Tibial artery (tissue), 4 donors: ENCODE results near the gene ARHGAP45.
"Not testable (repeated sequence)": the region's sequence is repeated elsewhere in the genome, so short reads cannot be mapped to it uniquely, and the experiment has no call there.

Source experiments
- DNase-seq, 2 donors: peaks; one replicate each; pipeline ENCODE4 v3.0.0-alpha.2; 2019
- H3K27ac ChIP-seq, 2 donors: fragments of 200-600 bp; sonication (generic) in 1 of 2; 1 replicate in 1 of 2; 2 replicates in 1 of 2; pipeline ENCODE4 v1.5.1; 2018 to 2019; ENCODE audit warnings: mild to moderate bottlenecking in 1 of 2
- H3K27me3 ChIP-seq, 2 donors: fragments of 200-600 bp; sonication (generic) in 1 of 2; one replicate each; pipeline versions ENCODE4 v1.5.1 to v1.6.0; 2016 to 2019
- H3K36me3 ChIP-seq, 3 donors: fragments of 200-600 bp; sonication (generic) in 2 of 3; one replicate each; pipeline ENCODE4 v1.5.1; 2016 to 2019; ENCODE audit warnings: mild to moderate bottlenecking in 2 of 3
- H3K4me1 ChIP-seq, 4 donors: fragments of 200-600 bp; sonication (generic) in 2 of 4; 1 replicate in 3 of 4; 2 replicates in 1 of 4; pipeline ENCODE4 v1.5.1; 2016 to 2019
- H3K4me3 ChIP-seq, 2 donors: fragments of 200-600 bp; sonication (generic) in 1 of 2; 1 replicate in 1 of 2; 2 replicates in 1 of 2; pipeline ENCODE4 v1.5.1; 2018 to 2019; ENCODE audit warnings: mild to moderate bottlenecking in 2 of 2
- H3K9me3 ChIP-seq, 3 donors: fragments of 200-600 bp; sonication (generic) in 1 of 3; one replicate each; pipeline ENCODE4 v1.5.1; 2016 to 2019
- intact Hi-C: fragments of 100-400 bp; cut with DNase I; formaldehyde crosslinking; loops from one replicate; pipeline ENCODE4 v1.15.0; 2023; ENCODE audit warnings: low total_unique reads
- TF ChIP-seq, protein P1 (sequence below), 2 experiments: fragments of 200-600 bp in 1 of 2; fragments of 450-650 bp in 1 of 2; IDR thresholded peaks; one replicate each; pipeline ENCODE4 v1.5.1; 2017 to 2019; ENCODE audit warnings: antibody characterized with exemption in 2 of 2, mild to moderate bottlenecking in 1 of 2, moderate library complexity in 1 of 2

The ARHGAP45 gene

DNA sequence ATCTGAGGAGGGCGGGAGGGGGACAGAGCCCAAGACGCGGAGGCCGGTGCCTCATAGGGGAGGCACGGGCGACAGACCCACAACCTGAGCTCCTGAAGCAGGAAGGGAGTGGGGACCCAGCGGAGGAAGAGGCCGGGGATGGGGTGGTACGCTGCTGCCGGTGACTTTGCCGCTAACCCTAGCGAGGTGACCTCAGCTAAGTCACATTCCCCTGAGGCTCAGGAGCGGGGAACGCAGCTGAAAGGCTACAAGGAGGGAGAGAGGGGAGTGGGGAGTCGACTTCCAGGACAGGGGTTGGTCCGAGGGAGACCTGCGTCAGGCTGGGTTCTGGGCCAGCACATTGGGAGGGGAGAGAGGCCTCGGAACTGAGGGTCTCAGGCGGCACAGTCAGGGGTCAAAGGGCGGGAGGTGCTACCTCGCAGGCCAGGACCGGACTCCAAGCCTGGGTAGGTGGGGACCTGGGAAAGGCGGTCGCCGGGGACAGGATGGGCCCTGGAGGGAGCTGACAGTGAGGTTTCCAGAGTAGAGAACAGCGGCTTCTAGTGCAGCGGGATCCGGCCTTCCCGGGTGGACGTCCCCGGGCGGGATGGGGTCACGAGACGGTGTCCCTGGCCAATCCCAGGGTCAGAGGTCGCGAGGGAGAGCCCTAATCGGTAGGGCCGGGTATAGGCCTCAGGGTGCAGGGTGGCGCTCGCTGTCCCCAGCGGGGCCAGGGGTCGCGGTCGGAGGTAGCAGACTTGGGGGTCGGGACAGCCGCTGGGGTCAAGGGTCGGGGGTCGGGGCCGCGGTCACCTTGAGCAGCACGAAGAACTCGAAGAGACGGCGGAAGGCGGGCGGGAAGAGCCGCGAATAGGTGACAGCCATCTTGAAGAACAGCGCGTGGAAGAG lies 46.7 kb upstream of the ARHGAP45 start:
- Histone ChIP-seq H3K9me3 (no peaks in the 10 kb centered on the region), H3K27me3 (no peaks in the 10 kb centered on the region), H3K4me3 (peak overlapping the region; percentile 91 to 96), H3K4me1 (peaks cover 12 to 82% (median 63%) of the 10 kb centered on the region in 4 donors), H3K27ac (peak overlapping the region; percentile 91), H3K36me3 (peaks cover 0 to 7% (median 0%) of the 10 kb centered on the region in 3 donors)
- TF ChIP-seq, protein P1, sequence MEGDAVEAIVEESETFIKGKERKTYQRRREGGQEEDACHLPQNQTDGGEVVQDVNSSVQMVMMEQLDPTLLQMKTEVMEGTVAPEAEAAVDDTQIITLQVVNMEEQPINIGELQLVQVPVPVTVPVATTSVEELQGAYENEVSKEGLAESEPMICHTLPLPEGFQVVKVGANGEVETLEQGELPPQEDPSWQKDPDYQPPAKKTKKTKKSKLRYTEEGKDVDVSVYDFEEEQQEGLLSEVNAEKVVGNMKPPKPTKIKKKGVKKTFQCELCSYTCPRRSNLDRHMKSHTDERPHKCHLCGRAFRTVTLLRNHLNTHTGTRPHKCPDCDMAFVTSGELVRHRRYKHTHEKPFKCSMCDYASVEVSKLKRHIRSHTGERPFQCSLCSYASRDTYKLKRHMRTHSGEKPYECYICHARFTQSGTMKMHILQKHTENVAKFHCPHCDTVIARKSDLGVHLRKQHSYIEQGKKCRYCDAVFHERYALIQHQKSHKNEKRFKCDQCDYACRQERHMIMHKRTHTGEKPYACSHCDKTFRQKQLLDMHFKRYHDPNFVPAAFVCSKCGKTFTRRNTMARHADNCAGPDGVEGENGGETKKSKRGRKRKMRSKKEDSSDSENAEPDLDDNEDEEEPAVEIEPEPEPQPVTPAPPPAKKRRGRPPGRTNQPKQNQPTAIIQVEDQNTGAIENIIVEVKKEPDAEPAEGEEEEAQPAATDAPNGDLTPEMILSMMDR (IDR thresholded peaks at IDR 0.05): no peak
- no peak for DNase-seq
- intact Hi-C loops: loop anchor here (5.0 to 10.0 kb wide), 2 partner anchors 82 to 155 kb away; partner anchors contain the start of genes GPX4 and SBNO2

- H3K4me3 ChIP-seq: peak within 1 kb of the TSS; percentile 91 to 96
- peak within 1 kb of the TSS; percentile 91 for H3K27ac ChIP-seq
- peaks cover 0 to 7% (median 0%) of the 10 kb centered on the region in 3 donors for H3K36me3 ChIP-seq
- peak; percentile 98 to 99 for DNase-seq
- no peaks in the 10 kb centered on the region for H3K27me3 ChIP-seq
- no peaks in the 10 kb centered on the region for H3K9me3 ChIP-seq
- intact Hi-C loops: loop anchor here (5.0 kb wide), 1 partner anchor 81 kb away; the partner anchor contains the start of gene GPX4
- H3K4me1 ChIP-seq: peaks cover 12 to 82% (median 60%) of the 10 kb centered on the region in 4 donors
- TF ChIP-seq, protein P1 (IDR thresholded peaks at IDR 0.05): peak in 1 of 2 experiments; percentile 21
Observed at GRCh38 chr19:1020868-1021425, 46.0 kb upstream of the ARHGAP45 start, which contains the start of gene TMEM259. TSS of gene TMEM259 (minus strand) at chr19:1021123. CDS start at chr19:1020996, 127 bp downstream.

GRCh38 chr19:1023883-1024188 lies 43.1 kb upstream of the ARHGAP45 start:
- peaks cover 9 to 59% (median 38%) of the 10 kb centered on the region in 4 donors for H3K4me1 ChIP-seq
- H3K4me3 ChIP-seq, DNase-seq, H3K36me3 ChIP-seq, H3K27me3 ChIP-seq, H3K9me3 ChIP-seq: not testable (repeated sequence)
- intact Hi-C loops: loop anchor here (5.0 kb wide), 1 partner anchor 78 kb away; the partner anchor contains the start of gene GPX4
- peak overlapping the region in 1 of 2 donors; percentile 91 for H3K27ac ChIP-seq

DNA sequence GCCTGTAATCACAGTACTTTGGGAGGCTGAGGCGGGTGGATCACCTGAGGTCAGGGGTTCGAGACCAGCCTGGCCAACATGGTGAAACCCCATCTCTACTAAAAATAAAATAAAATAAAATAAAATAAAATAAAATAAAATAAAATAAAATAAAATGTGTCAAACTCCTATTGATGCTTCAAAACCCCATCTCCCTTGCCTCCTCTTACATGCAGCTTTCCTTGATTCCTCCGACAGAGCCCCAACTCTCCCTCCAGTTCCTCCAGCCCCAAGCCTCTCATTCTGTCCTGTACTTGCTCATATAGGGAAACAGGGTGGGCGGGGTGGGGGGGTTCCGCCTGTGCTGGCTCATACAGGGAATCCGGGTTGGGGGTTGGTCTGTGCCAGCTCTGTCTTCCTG lies 41.9 kb upstream of the ARHGAP45 start:
- H3K27ac ChIP-seq: peak overlapping the region; percentile 98 to 99
- H3K9me3 ChIP-seq, H3K36me3 ChIP-seq, H3K4me3 ChIP-seq, intact Hi-C loops, DNase-seq, H3K27me3 ChIP-seq: not testable (repeated sequence)
- H3K4me1 ChIP-seq: peaks cover 0 to 54% (median 38%) of the 10 kb centered on the region in 4 donors

DNA sequence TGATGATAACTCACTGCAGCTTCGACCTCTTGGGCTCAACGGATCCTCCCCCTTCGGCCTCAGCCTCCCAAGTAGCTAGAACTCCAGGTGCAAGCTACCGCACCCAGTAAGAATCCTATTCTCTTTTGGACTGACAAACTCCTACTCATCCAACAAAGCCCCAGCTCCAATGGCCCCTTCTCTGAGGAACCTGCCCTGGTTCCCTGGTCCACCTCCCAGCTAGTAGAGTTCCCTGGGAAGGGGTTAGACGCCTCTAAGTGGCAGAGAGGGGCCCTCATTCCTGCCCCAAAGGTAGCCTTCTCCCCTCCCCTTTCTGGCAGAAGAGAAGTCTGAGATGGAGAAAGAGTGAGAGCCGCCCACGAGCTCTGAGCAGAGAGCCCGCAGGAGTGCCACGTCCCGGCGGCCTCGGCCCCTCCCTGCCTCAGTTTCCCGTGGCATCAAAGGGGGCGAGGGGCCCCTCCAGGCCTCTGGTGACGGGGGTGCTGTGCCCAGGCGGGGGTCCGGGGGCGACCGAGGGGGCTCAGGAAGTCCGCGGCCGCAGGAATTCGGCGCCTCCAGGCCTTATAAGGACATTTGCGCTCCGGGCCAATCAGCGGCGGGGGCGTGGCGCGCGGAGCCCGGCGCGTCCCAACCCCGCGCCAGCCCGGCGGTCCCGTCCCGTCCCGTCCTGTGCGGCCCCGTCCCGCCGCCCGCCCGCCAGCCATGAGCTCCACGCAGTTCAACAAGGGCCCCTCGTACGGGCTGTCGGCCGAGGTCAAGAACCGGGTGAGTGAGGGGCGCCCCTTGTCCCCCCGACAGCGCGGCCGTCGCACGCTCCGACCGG lies 40.8 kb upstream of the ARHGAP45 start, which contains the start of gene CNN2:
TSS of gene CNN2 (plus strand) at position 649 of the 823 bp plus-strand sequence. CDS start at position 703, 54 bp downstream.
- peaks cover 0 to 15% (median 0%) of the 10 kb centered on the region in 3 donors for H3K36me3 ChIP-seq
- H3K4me3 ChIP-seq: peak within 1 kb of the TSS; percentile 81 to 94
- intact Hi-C loops: no loop called here
- peak; percentile 77 to 92 for DNase-seq
- H3K4me1 ChIP-seq: peaks cover 0 to 62% (median 42%) of the 10 kb centered on the region in 4 donors
- no peaks in the 10 kb centered on the region for H3K9me3 ChIP-seq
- no peaks in the 10 kb centered on the region for H3K27me3 ChIP-seq
- TF ChIP-seq, protein P1 (IDR thresholded peaks at IDR 0.05): no peak
- peak within 1 kb of the TSS; percentile 98 to 99 for H3K27ac ChIP-seq
